HG02759 (cell line): ENCODE data around the gene HOXC5.

ENCODE experiments used
- ATAC-seq: cut with Tn5 transposase; IDR thresholded peaks from one replicate; pipeline ENCODE4 v1.9.1; 2021; ENCODE audit warnings: mild to moderate bottlenecking, moderate library complexity; ENCODE audit not compliant: unreplicated experiment

The HOXC5 gene

GRCh38 chr12:54019091-54019811 lies 13.6 kb upstream of the HOXC5 start:
- ATAC-seq = no peak

DNA sequence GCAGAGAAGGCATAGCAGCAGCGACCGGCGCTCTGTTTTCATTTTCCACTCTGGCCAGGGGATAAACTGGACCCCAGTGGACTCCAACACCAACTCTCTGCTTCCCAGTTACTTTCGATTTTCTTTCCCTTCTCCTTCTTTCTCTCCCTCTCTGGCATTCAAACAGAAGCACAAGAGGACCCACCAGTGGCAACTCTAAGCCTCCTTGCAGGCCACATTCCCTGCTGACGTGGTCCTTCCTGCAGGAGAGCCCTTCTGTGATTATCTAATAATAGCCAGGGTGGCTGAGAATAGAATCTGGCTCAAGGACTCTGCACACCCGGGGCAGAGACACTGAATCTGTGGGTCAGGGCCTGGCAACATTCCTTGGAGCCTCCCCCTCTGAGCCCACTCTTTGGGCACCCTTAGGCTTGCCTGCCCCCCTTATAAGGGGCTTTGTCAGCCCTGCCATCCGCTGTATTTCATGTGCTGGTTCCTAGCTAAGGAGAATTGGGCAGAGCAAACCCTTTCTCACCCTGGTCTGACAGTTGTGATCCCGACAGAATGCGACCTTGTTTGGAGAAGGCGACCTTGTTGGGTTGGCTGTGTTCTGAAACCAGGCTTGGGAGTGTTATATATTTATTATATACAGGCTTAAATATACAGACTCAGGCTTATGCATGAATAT lies 12.8 kb upstream of the HOXC5 start:
- ATAC-seq = no peak

DNA sequence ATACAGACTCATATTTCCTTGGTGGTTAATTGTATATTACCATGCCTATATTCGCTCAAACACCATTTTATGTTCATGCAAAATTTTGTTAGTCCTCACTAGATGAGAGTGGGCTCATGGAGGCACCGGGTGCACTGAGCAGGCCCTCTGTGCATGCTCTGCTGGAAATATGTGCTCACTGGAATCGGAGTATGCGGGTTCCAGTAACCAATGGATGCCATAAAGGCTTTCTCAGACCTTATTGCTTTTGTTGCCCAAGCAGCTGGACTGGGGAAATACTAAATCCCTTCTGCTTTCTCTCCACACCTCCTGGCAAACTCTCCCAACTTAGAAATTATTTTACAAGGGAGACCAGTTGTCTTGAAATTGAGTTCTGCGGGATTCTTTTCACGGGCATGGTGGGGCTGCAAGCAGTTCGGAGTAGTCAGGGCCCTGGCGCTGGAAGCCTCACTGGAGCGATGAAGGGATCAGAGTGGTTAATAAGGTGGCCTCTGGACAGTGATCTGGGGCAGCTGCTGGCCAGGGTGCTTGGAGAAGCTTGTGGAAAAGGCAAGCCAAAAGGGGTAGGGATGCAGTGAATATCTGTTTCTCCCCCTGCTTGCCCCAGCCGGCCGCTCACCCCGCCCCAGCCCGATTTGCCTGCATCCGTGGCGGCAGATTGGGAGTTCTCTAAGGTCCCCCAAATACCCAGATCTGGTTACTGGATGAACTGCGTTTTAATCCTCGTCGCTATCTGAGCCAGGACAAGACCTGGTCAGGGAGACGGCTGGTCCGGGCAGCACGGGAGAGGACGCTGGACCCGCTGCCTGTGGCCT lies 12.1 kb upstream of the HOXC5 start:
- no peak for ATAC-seq

DNA sequence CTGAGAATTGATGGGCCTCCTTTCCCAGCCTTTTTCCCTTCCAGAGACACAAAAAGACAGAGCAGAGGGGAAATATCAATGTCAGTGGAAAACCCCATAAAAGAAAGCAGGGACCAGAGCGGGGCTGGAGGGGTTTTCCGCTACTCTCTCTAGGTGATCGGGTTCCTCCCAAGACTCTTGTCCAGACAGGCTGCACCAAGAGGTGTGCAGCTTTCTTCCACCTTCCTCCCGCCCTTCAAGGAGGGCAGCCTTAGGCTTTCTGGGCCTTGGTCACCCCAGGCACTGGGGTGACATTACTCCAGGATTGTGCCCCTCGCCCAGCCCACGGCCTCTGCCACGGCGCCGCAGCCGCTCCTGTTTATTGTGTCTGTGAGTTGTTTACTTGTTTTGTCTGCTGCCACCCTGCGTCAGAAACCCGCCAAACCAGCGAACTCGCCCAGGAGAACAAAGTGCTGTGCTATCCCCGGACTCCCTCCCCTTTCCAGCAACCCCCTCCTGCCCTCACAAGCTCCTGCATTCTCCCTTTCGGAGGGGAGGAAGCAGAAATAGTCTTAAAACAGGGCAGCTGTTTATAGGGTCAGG lies 11.3 kb upstream of the HOXC5 start:
- ATAC-seq = no peak

- no peak for ATAC-seq
Observed at GRCh38 chr12:54022960-54023884, 9.6 kb upstream of the HOXC5 start.

DNA sequence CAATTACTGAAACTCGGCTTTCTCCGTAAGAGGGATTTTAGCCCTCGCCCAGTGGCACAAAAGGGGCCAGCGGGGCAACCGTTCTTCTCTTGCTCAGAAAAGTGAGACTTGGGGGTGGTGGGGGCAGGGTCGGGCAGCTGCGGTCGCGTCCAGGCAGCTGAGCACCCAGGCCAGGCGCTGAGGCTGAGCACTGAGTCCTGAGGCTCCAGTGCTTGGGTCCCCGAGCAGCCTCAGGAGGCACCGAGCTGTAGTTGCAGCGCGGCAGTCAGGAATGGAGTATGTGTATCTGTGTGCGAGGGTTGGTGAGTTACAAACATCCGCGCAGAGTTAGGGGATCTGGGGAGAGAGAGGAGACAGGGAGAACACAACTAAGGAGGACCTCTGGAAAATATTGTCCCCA lies 8.7 kb upstream of the HOXC5 start:
- no peak for ATAC-seq

DNA sequence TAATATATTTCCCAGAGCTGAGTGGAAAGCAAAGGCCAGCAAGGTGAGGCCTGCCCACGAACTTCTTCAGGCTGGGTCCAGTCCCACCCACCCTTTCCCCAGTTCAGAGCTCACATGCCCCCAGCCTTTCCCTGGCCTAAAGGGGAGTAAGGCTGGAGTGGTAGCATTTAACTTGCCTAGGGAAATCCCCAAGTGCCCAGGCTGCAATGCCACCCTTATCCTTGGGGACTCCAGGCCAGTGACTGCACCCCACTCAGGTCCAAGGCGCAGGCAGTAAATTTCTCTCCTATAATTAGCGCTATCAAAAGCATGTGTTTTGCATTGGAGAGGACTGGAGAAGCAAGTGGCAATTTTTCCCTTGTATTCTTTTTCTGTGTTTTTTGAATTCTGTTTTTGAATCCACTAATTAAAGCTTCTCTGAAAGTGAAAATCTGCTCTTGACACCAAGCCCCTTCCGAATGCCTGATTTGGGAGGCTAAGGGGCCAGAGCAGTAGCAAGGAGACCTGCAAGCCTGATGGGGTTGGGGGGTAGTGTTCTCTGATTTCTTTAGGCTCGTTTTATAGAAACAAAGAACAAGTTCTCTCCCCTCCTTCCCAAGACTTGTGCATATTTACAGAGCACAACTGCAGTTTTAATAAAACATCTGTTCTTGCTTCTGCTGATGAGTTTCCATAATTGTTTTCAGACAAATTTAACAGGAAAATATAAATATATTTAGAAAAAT lies 8.1 kb upstream of the HOXC5 start:
- ATAC-seq = no peak

- ATAC-seq = no peak
Observed at GRCh38 chr12:54025499-54026405, 7.1 kb upstream of the HOXC5 start.

- ATAC-seq = no peak
Observed at GRCh38 chr12:54026640-54027441, 6.0 kb upstream of the HOXC5 start.

DNA sequence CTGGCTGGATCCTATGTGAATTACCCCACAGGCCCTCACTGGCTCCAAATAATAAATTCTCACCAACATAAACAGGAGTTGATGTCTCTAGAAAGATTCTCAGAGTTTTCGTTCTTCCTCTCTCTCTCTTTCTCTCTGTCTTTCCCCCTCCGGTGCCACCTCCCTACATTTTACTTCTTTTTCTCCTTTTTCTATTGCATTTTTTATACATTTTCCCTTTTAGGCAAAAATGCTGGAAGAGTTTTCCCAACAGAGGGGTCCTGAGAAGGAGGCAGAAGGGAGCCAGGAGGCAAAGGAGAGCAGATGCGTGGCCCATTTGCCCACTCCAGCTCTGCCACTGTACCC lies 5.4 kb upstream of the HOXC5 start:
- no peak for ATAC-seq

- ATAC-seq = no peak
Observed at GRCh38 chr12:54028314-54029201, 4.3 kb upstream of the HOXC5 start, which contains the start of gene HOXC6. Gene HOXC6, plus strand, starts transcription at chr12:54028440. Its CDS starts 82 bp downstream, at chr12:54028522.

GRCh38 chr12:54029529-54030441 lies 3.1 kb upstream of the HOXC5 start:
- ATAC-seq = no peak

DNA sequence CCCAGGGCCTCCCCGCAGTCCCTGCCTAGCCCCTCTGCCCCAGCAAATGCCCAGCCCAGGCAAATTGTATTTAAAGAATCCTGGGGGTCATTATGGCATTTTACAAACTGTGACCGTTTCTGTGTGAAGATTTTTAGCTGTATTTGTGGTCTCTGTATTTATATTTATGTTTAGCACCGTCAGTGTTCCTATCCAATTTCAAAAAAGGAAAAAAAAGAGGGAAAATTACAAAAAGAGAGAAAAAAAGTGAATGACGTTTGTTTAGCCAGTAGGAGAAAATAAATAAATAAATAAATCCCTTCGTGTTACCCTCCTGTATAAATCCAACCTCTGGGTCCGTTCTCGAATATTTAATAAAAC lies 2.4 kb upstream of the HOXC5 start:
- ATAC-seq = no peak

DNA sequence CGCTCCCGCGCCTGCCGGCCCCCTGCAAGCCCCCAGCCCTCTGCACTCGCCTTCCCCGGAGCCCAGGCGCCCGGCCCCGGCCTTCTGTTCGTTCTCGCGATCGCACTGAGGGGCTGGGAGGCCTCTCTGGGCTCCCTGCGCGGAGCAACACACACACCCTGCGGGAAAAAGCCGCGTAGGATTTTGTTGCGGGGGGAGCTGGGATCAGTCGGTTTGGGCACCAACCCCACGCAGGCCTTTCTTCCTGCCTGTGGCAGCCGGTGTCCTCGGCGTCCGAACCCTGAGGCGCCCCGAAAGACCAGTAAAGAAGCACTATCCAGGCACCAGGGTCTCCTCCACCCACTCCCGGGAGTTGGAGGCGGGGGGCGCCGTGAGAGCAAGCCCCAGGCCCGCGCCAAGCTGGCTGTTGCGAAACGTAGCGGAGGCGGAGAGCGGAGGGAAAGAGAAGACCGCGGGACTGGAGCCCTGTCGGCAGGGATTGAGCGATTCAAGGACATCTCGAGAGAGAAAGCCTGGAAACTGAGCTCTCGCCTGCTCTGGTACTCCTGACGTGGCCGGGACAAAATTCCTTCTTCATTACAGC lies 1.9 kb upstream of the HOXC5 start:
- no peak for ATAC-seq

DNA sequence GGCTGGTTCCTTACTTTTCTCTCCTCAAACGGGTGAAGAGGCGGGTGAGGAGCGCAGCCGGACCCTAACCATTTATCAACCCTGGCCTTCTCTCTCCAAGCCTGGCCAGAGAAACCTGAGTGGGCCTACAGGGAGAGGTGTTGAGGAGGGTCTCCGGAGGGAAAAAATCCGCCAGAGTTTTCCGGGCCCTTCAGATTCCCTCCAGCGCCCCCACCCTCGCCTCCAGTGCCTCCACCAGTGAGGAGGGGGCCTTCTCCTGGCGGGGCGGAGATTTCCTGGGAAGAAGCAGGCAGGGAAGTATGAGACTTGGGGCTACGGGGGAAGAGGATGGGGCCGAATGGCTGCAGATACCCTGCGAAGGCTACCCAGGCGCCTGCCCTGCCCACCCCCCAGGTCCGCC lies 1.4 kb upstream of the HOXC5 start:
- no peak for ATAC-seq
